Psoas muscle (tissue), 8 donors: ENCODE data around the gene EPHA1. TPM values are rescaled to one million over a fixed set of nuclear protein-coding genes. Genes with fewer than 3 reads are reported as not detected.

Source experiments
- ATAC-seq, 4 donors: fragments of 200-7000 bp; cut with Tn5 transposase; one replicate each; pipeline ENCODE4 v1.9.1; 2020; ENCODE audit warnings: moderate library complexity in 3 of 4, mild to moderate bottlenecking in 2 of 4
- DNase-seq, 2 donors: peaks; one replicate each; pipeline ENCODE4 v3.0.0-alpha.2; 2020
- H3K27ac ChIP-seq: fragments of 200-600 bp; one replicate; pipeline ENCODE4 v1.8.0; 2022
- H3K27me3 ChIP-seq, 3 donors: fragments of 200-600 bp in 1 of 3; one replicate each; pipeline versions ENCODE4 v1.6.1 to v1.8.0; 2013 to 2022; ENCODE audit warnings: low read length in 2 of 3, mild to moderate bottlenecking in 2 of 3, moderate library complexity in 1 of 3; ENCODE audit not compliant: insufficient read depth in 3 of 3
- H3K36me3 ChIP-seq, 2 donors: fragments of 200-600 bp in 1 of 2; one replicate each; pipeline versions ENCODE4 v1.6.1 to v1.8.0; 2013 to 2022; ENCODE audit warnings: low read depth in 1 of 2, mild to moderate bottlenecking in 1 of 2, moderate library complexity in 1 of 2; ENCODE audit not compliant: insufficient read depth in 1 of 2
- H3K4me1 ChIP-seq: fragments of 200-600 bp; one replicate; pipeline ENCODE4 v1.8.0; 2022
- H3K4me3 ChIP-seq: fragments of 200-600 bp; one replicate; pipeline ENCODE4 v1.8.0; 2022; ENCODE audit warnings: mild to moderate bottlenecking
- H3K9me3 ChIP-seq: fragments of 200-600 bp; one replicate; pipeline ENCODE4 v1.8.0; 2022
- CTCF ChIP-seq: fragments of 200-600 bp; IDR thresholded peaks from one replicate; pipeline ENCODE4 v1.8.0; 2022; ENCODE audit warnings: antibody characterized with exemption
- WGBS, 3 donors: extraction: QIAGEN DNeasy Blood & Tissue Kit; methylation state at CpG; one replicate each; pipeline versions ENCODE4 v1.1.6 to v1.1.7; 2013; 5-methylcytosine and 5-hydroxymethylcytosine counted together
- intact Hi-C, 2 donors: fragments of 100-400 bp; cut with DNase I; formaldehyde crosslinking; loops; one replicate each; pipeline versions ENCODE4 v1.11.0 to v1.14.2; 2022
- polyA plus RNA-seq, 3 donors: library from polyadenylated mRNA; stranded (reverse); fragments of 200-250 nt; gene quantifications; one replicate each; pipeline ENCODE4 v1.2.3, GENCODE V29; 2013
- total RNA-seq, 4 donors: library from RNA; stranded (reverse); fragmentation: NEBNext Ultra II Directional in 2 of 4; extraction: Animal tissue kit (Norgen Biotek cat#: 25700) in 2 of 4; gene quantifications; one replicate each; pipeline versions ENCODE4 v1.2.1 to v1.2.4, GENCODE V29; 2021 to 2023
- donor health status: healthy with polysubstance abuse.
- donor health status: DM: no; HTN: no; CAD: no; lungs with moderate emphysema.
- donor health status: Bipolar disorder and iron deficiency.
- donor health status: healthy.
- donor health status: DM: yes; HTN: yes; CAD: no.
- donor health status: DM: no; HTN: no; CAD: no.
- donor health status: DM: no; HTN: no; CAD: no.
- donor health status: DM: yes; HTN: yes; CAD: no.

Gene EPHA1
- total and polyA plus RNA-seq, 7 donors: 0.07 to 0.38 (median 0.20) TPM; not detected in 3

GRCh38 chr7:143381427-143382125 lies 27.1 kb downstream of the EPHA1 start:
- ATAC-seq (peak; percentile 3 to 16 (median 12)), DNase-seq (peak; percentile 85 to 90)
- WGBS, 3 donors: 1% methylated on average over 51 to 63 of the region's 64 CpGs
- TF ChIP-seq CTCF: no peak
- intact Hi-C loops: loop anchor here (2.0 to 5.0 kb wide), 3 partner anchors 35 to 64 kb away; partner anchors contain the start of gene CLCN1 (in 1 of the 2)
- Histone ChIP-seq H3K4me3 (peak overlapping the region; percentile 98), H3K27me3 (no peaks in the 10 kb centered on the region), H3K4me1 (peaks cover 56% of the 10 kb centered on the region), H3K36me3 (peaks cover 9 to 25% of the 10 kb centered on the region in 2 donors), H3K27ac (peak overlapping the region; percentile 100), H3K9me3 (no peaks in the 10 kb centered on the region)

- no peak for TF ChIP-seq CTCF
Measured at GRCh38 chr7:143380646-143381426, 27.8 kb downstream of the EPHA1 start, which contains the start of gene ZYX. ZYX (plus strand) TSS chr7:143381345; CDS start chr7:143381572, 227 bp downstream.

GRCh38 chr7:143380260-143380645 lies 28.4 kb downstream of the EPHA1 start:
- peak; percentile 88 to 91 for DNase-seq

More at GRCh38 chr7:143380646-143381426, 27.8 kb downstream of the EPHA1 start, which contains the start of gene ZYX:
- Histone ChIP-seq H3K27me3 (no peaks in the 10 kb centered on the region), H3K9me3 (no peaks in the 10 kb centered on the region), H3K27ac (peak within 1 kb of the TSS; percentile 100), H3K36me3 (peaks cover 9 to 20% of the 10 kb centered on the region in 2 donors), H3K4me3 (peak within 1 kb of the TSS; percentile 98), H3K4me1 (peaks cover 49% of the 10 kb centered on the region)
- 0 to 1% (median 0%) methylated on average over 28 to 72 of the region's 72 CpGs for WGBS, 3 donors
- ATAC-seq (peak; percentile 85 to 91 (median 86)), DNase-seq (peak; percentile 96 to 97)
- intact Hi-C loops: loop anchor here (2.0 to 5.0 kb wide), 3 partner anchors 36 to 64 kb away; partner anchors contain the start of gene CLCN1 (in 1 of the 2)

More at GRCh38 chr7:143380260-143380645, 28.4 kb downstream of the EPHA1 start:
- H3K27ac ChIP-seq: peak overlapping the region; percentile 100
- TF ChIP-seq CTCF: peak; percentile 88
- intact Hi-C loops: loop anchor here (2.0 to 5.0 kb wide), 3 partner anchors 37 to 63 kb away; partner anchors contain the start of gene CLCN1 (in 1 of the 2)
- no peaks in the 10 kb centered on the region for H3K9me3 ChIP-seq
- H3K4me3 ChIP-seq: peak overlapping the region; percentile 98
- no peaks in the 10 kb centered on the region for H3K27me3 ChIP-seq
- 0 to 1% (median 0%) methylated on average over 35 of the region's 35 CpGs for WGBS, 3 donors
- ATAC-seq: peak; percentile 65 to 79 (median 73)
- H3K36me3 ChIP-seq: peaks cover 9 to 15% of the 10 kb centered on the region in 2 donors
- H3K4me1 ChIP-seq: peaks cover 47% of the 10 kb centered on the region
